Tibial artery (tissue), 4 donors: Measurements from ENCODE around the gene ST6GALNAC2.

ENCODE experiments used
- DNase-seq, 2 donors: peaks; one replicate each; pipeline ENCODE4 v3.0.0-alpha.2; 2019
- H3K27ac ChIP-seq, 2 donors: fragments of 200-600 bp; sonication (generic) in 1 of 2; 1 replicate in 1 of 2; 2 replicates in 1 of 2; pipeline ENCODE4 v1.5.1; 2018 to 2019; ENCODE audit warnings: mild to moderate bottlenecking in 1 of 2
- H3K27me3 ChIP-seq, 2 donors: fragments of 200-600 bp; sonication (generic) in 1 of 2; one replicate each; pipeline versions ENCODE4 v1.5.1 to v1.6.0; 2016 to 2019
- H3K36me3 ChIP-seq, 3 donors: fragments of 200-600 bp; sonication (generic) in 2 of 3; one replicate each; pipeline ENCODE4 v1.5.1; 2016 to 2019; ENCODE audit warnings: mild to moderate bottlenecking in 2 of 3
- H3K4me1 ChIP-seq, 4 donors: fragments of 200-600 bp; sonication (generic) in 2 of 4; 1 replicate in 3 of 4; 2 replicates in 1 of 4; pipeline ENCODE4 v1.5.1; 2016 to 2019
- H3K4me3 ChIP-seq, 2 donors: fragments of 200-600 bp; sonication (generic) in 1 of 2; 1 replicate in 1 of 2; 2 replicates in 1 of 2; pipeline ENCODE4 v1.5.1; 2018 to 2019; ENCODE audit warnings: mild to moderate bottlenecking in 2 of 2
- H3K9me3 ChIP-seq, 3 donors: fragments of 200-600 bp; sonication (generic) in 1 of 3; one replicate each; pipeline ENCODE4 v1.5.1; 2016 to 2019
- intact Hi-C: fragments of 100-400 bp; cut with DNase I; formaldehyde crosslinking; loops from one replicate; pipeline ENCODE4 v1.15.0; 2023; ENCODE audit warnings: low total_unique reads
- TF ChIP-seq, protein P1 (sequence below), 2 experiments: fragments of 200-600 bp in 1 of 2; fragments of 450-650 bp in 1 of 2; IDR thresholded peaks; one replicate each; pipeline ENCODE4 v1.5.1; 2017 to 2019; ENCODE audit warnings: antibody characterized with exemption in 2 of 2, mild to moderate bottlenecking in 1 of 2, moderate library complexity in 1 of 2

ST6GALNAC2 gene

GRCh38 chr17:76553178-76553908 lies 32.3 kb downstream of the ST6GALNAC2 start:
- H3K27me3 ChIP-seq = no peaks in the 10 kb centered on the region
- peaks cover 0 to 33% (median 6%) of the 10 kb centered on the region in 4 donors for H3K4me1 ChIP-seq
- TF ChIP-seq, protein P1, sequence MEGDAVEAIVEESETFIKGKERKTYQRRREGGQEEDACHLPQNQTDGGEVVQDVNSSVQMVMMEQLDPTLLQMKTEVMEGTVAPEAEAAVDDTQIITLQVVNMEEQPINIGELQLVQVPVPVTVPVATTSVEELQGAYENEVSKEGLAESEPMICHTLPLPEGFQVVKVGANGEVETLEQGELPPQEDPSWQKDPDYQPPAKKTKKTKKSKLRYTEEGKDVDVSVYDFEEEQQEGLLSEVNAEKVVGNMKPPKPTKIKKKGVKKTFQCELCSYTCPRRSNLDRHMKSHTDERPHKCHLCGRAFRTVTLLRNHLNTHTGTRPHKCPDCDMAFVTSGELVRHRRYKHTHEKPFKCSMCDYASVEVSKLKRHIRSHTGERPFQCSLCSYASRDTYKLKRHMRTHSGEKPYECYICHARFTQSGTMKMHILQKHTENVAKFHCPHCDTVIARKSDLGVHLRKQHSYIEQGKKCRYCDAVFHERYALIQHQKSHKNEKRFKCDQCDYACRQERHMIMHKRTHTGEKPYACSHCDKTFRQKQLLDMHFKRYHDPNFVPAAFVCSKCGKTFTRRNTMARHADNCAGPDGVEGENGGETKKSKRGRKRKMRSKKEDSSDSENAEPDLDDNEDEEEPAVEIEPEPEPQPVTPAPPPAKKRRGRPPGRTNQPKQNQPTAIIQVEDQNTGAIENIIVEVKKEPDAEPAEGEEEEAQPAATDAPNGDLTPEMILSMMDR (IDR thresholded peaks at IDR 0.05) = no peak
- DNase-seq = no peak
- intact Hi-C loops = loop anchor here (10.0 kb wide), 1 partner anchor 161 kb away; the partner anchor contains the start of gene MXRA7
- H3K9me3 ChIP-seq = no peaks in the 10 kb centered on the region
- H3K4me3 ChIP-seq = no peak overlapping the region
- no peaks in the 10 kb centered on the region for H3K36me3 ChIP-seq
- no peak overlapping the region for H3K27ac ChIP-seq

GRCh38 chr17:76551685-76552084 lies 34.0 kb downstream of the ST6GALNAC2 start:
- Histone ChIP-seq H3K4me1 (peaks cover 0 to 25% (median 2%) of the 10 kb centered on the region in 4 donors), H3K9me3 (no peaks in the 10 kb centered on the region), H3K36me3 (no peaks in the 10 kb centered on the region), H3K27ac (no peak overlapping the region), H3K4me3 (no peak overlapping the region), H3K27me3 (peaks cover 0 to 3% of the 10 kb centered on the region in 2 donors)
- TF ChIP-seq, protein P1 (IDR thresholded peaks at IDR 0.05) = no peak
- intact Hi-C loops = loop anchor here (10.0 kb wide), 1 partner anchor 163 kb away; the partner anchor contains the start of gene MXRA7
- DNase-seq = no peak

- intact Hi-C loops = loop anchor here (10.0 kb wide), 1 partner anchor 164 kb away; the partner anchor contains the start of gene MXRA7
- Histone ChIP-seq H3K9me3 (no peaks in the 10 kb centered on the region), H3K27me3 (peaks cover 0 to 5% of the 10 kb centered on the region in 2 donors), H3K4me3 (no peak overlapping the region), H3K4me1 (peaks cover 0 to 21% (median 0%) of the 10 kb centered on the region in 4 donors), H3K36me3 (no peaks in the 10 kb centered on the region), H3K27ac (no peak overlapping the region)
- no peak for DNase-seq
- TF ChIP-seq, protein P1 (IDR thresholded peaks at IDR 0.05) = no peak
Observed at GRCh38 chr17:76550712-76551615, 34.7 kb downstream of the ST6GALNAC2 start.

- no peaks in the 10 kb centered on the region for H3K9me3 ChIP-seq
- TF ChIP-seq, protein P1 (IDR thresholded peaks at IDR 0.05) = no peak
- no peaks in the 10 kb centered on the region for H3K36me3 ChIP-seq
- H3K27ac ChIP-seq = no peak overlapping the region
- peaks cover 0 to 19% of the 10 kb centered on the region in 2 donors for H3K27me3 ChIP-seq
- peaks cover 0 to 26% (median 0%) of the 10 kb centered on the region in 4 donors for H3K4me1 ChIP-seq
- intact Hi-C loops = no loop called here
- DNase-seq = no peak
- H3K4me3 ChIP-seq = no peak overlapping the region
Observed at GRCh38 chr17:76549539-76549938, 36.1 kb downstream of the ST6GALNAC2 start.

- Histone ChIP-seq H3K36me3 (no peaks in the 10 kb centered on the region), H3K9me3 (no peaks in the 10 kb centered on the region), H3K27ac (no peak overlapping the region), H3K4me3 (no peak overlapping the region), H3K4me1 (peaks cover 0 to 25% (median 0%) of the 10 kb centered on the region in 4 donors), H3K27me3 (peaks cover 0 to 23% of the 10 kb centered on the region in 2 donors)
- intact Hi-C loops = no loop called here
- DNase-seq = no peak
- TF ChIP-seq, protein P1 (IDR thresholded peaks at IDR 0.05) = no peak
Observed at GRCh38 chr17:76549215-76549518, 36.5 kb downstream of the ST6GALNAC2 start.
